Endothelial cell of umbilical vein (primary cell): ENCODE results near the gene TBC1D9B. TPM values are rescaled to one million over a fixed set of nuclear protein-coding genes. Genes with fewer than 3 reads are reported as not detected.

Experiments
- BruUV-seq: library from RNA; stranded (reverse); fragments of 400-500 nt; replicated peaks from 2 replicates; lab custom pipeline; 2021; lab: Mats Ljungman, UMichigan
- CTCF ChIA-PET: fragments of 300-600, 350-600 bp; sonication (Branson Sonifier 250); formaldehyde crosslinking; loops from one replicate; lab custom pipeline; 2021; ENCODE audit warnings: antibody characterized with exemption, inconsistent platforms; lab: Charles Lee
- POLR2A ChIA-PET: fragments of 300-600, 350-600 bp; sonication (Branson Sonifier 250); formaldehyde crosslinking; loops from one replicate; lab custom pipeline; 2021; ENCODE audit warnings: antibody characterized with exemption, inconsistent platforms; lab: Charles Lee
- DNase-seq: peaks from one replicate; pipeline ENCODE4 v3.0.0-alpha.2; 2011; ENCODE audit warnings: low read depth, low spot score
- FAIRE-seq: peaks from 2 replicates; lab custom pipeline; 2011; peaks lifted over from hg19 to GRCh38; lab: Jason Lieb, UNC
- H2AFZ ChIP-seq: 2 replicates; pipeline ENCODE4 v1.6.0; 2012; ENCODE audit warnings: low read depth, low read length, control low read depth, inconsistent platforms
- H3K27ac ChIP-seq: 2 replicates; pipeline ENCODE4 v1.5.1; 2011; ENCODE audit warnings: low read depth, mild to moderate bottlenecking, control low read depth, low read length, moderate library complexity; ENCODE audit not compliant: insufficient read depth
- H3K27me3 ChIP-seq, 2 experiments: 2 replicates each; pipeline versions ENCODE4 v1.6.0 to v1.6.1; 2011; ENCODE audit warnings: low read length in 2 of 2, mixed read lengths in 1 of 2; ENCODE audit not compliant: control insufficient read depth in 2 of 2, insufficient read depth in 2 of 2
- H3K36me3 ChIP-seq, 2 experiments: 2 replicates in 1 of 2; 3 replicates in 1 of 2; pipeline ENCODE4 v1.5.1; 2011; ENCODE audit warnings: low read length in 2 of 2, mild to moderate bottlenecking in 1 of 2, moderate library complexity in 1 of 2; ENCODE audit not compliant: control insufficient read depth in 2 of 2, insufficient read depth in 2 of 2; ENCODE audit errors: extremely low read depth in 1 of 2
- H3K4me1 ChIP-seq: 3 replicates; pipeline ENCODE4 v1.5.1; 2011; ENCODE audit warnings: mild to moderate bottlenecking, low read length; ENCODE audit not compliant: control insufficient read depth, insufficient read depth; ENCODE audit errors: extremely low read depth
- H3K4me2 ChIP-seq: 2 replicates; pipeline ENCODE4 v1.6.1; 2011; ENCODE audit warnings: low read length, control low read depth, mixed read lengths; ENCODE audit not compliant: insufficient read depth
- H3K4me3 ChIP-seq, 3 experiments: fragments of 200-600 bp in 1 of 3; sonication (generic), shearing (Covaris generic) in 1 of 3; replicated peaks in 1 of 3; 2 replicates each; pipeline ENCODE4 v1.5.1; 2011 to 2016; ENCODE audit warnings: control low read depth in 3 of 3, low read length in 3 of 3, mild to moderate bottlenecking in 2 of 3, inconsistent platforms in 1 of 3, low read depth in 1 of 3, moderate library complexity in 1 of 3; ENCODE audit not compliant: insufficient read depth in 1 of 3
- H3K79me2 ChIP-seq: 2 replicates; pipeline ENCODE4 v1.6.0; 2012; ENCODE audit warnings: low read length, inconsistent platforms; ENCODE audit not compliant: control insufficient read depth, insufficient read depth
- H3K9ac ChIP-seq: replicated peaks from 2 replicates; pipeline ENCODE3; 2011; ENCODE audit warnings: low read length, control low read depth; ENCODE audit not compliant: insufficient read depth; ENCODE audit errors: extremely low read depth
- H3K9me1 ChIP-seq: replicated peaks from 3 replicates; pipeline ENCODE4 v1.6.0; 2011; ENCODE audit warnings: mild to moderate bottlenecking, low read length; ENCODE audit not compliant: control insufficient read depth, insufficient read depth; ENCODE audit errors: extremely low read depth
- H3K9me3 ChIP-seq: replicated peaks from 2 replicates; pipeline ENCODE4 v1.5.1; 2012; ENCODE audit warnings: low read length, inconsistent platforms; ENCODE audit not compliant: control insufficient read depth, insufficient read depth
- H4K20me1 ChIP-seq: replicated peaks from 2 replicates; pipeline ENCODE3; 2011; ENCODE audit warnings: mild to moderate bottlenecking, low read length; ENCODE audit not compliant: control insufficient read depth, insufficient read depth; ENCODE audit errors: extremely low read depth
- CTCF ChIP-seq, 2 donors: IDR thresholded peaks; 1 replicate in 1 of 2; 2 replicates in 1 of 2; pipeline ENCODE4 v1.5.1; 2011; ENCODE audit warnings: low read length in 2 of 2, mild to moderate bottlenecking in 2 of 2, moderate library complexity in 2 of 2, control low read depth in 1 of 2, inconsistent platforms in 1 of 2, low read depth in 1 of 2; ENCODE audit not compliant: insufficient read depth in 1 of 2; ENCODE audit errors: extremely low read depth in 1 of 2
- GATA2 ChIP-seq: IDR thresholded peaks from 2 replicates; pipeline ENCODE4 v1.7.0; 2011; ENCODE audit warnings: low read depth, mild to moderate bottlenecking, moderate library complexity, mixed read lengths, low read length; ENCODE audit not compliant: insufficient read length, insufficient read depth
- JUN ChIP-seq: IDR thresholded peaks from 2 replicates; pipeline ENCODE4 v1.6.1; 2011; ENCODE audit warnings: borderline replicate concordance, low read depth; ENCODE audit not compliant: insufficient read length, insufficient read depth
- POLR2AphosphoS5 ChIP-seq: IDR thresholded peaks from 2 replicates; pipeline ENCODE4 v1.6.1; 2012; ENCODE audit warnings: low read depth, mild to moderate bottlenecking, control low read depth, low read length, moderate library complexity; ENCODE audit not compliant: insufficient read depth
- dilution Hi-C: fragments of 300-500 bp; cut with MboI; formaldehyde crosslinking; loops from one replicate; pipeline ENCODE4 v1.15.0; 2019; ENCODE audit warnings: low sequenced_read_pairs; ENCODE audit not compliant: extremely low pct_ligation_motif_present
- intact Hi-C: fragments of 100-400 bp; cut with micrococcal nuclease; formaldehyde crosslinking; loops from one replicate; pipeline ENCODE4 v1.10.0; 2022
- polyA plus RNA-seq, 4 experiments: library from polyadenylated mRNA; depleted of rRNA in 3 of 4; stranded (reverse) in 3 of 4; unstranded in 1 of 4; fragments of >200 nt; gene quantifications; 2 replicates each; pipeline versions ENCODE4 v1.2.1 to v1.2.3, GENCODE V29; 2011 to 2012; ENCODE audit warnings: missing spikeins in 1 of 4
- total RNA-seq: library from RNA; stranded (reverse); gene quantifications from 2 replicates; pipeline ENCODE4 v1.2.3, GENCODE V29; 2021
- TF ChIP-seq, protein P1 (sequence below): IDR thresholded peaks from 2 replicates; pipeline ENCODE4 v1.6.1; 2011; ENCODE audit not compliant: insufficient read depth, insufficient read length

Gene TBC1D9B
- total and polyA plus RNA-seq, 2 donors (not counting 3 experiments of a cell fraction or from before 2014, with no cell fraction given): 82.8 to 150 TPM

GRCh38 chr5:179900206-179900605, 7.5 kb downstream of the TBC1D9B start:
- FAIRE-seq: no peak
- Histone ChIP-seq H3K4me3 (no peak overlapping the region), H3K9ac (no peak overlapping the region), H3K9me1 (no peaks in the 10 kb centered on the region), H3K9me3 (no peaks in the 10 kb centered on the region), H4K20me1 (no peaks in the 10 kb centered on the region), H3K4me1 (peaks cover 9% of the 10 kb centered on the region), H3K27me3 (no peaks in the 10 kb centered on the region), H3K4me2 (no peak overlapping the region), H3K36me3 (peaks cover 10 to 38% of the 10 kb centered on the region in 2 experiments), H2AFZ (no peak overlapping the region), H3K27ac (no peak overlapping the region), H3K79me2 (peaks cover 13% of the 10 kb centered on the region)
- TF ChIP-seq POLR2AphosphoS5 (no peak), CTCF (IDR thresholded peaks at IDR 0.05; ENCODE audit: extremely low read depth in 1 of 2, insufficient read depth in 1 of 2, low read depth in 1 of 2, low read length in 2 of 2) (no peak), GATA2 (no peak), JUN (no peak)
- TF ChIP-seq, protein P1, sequence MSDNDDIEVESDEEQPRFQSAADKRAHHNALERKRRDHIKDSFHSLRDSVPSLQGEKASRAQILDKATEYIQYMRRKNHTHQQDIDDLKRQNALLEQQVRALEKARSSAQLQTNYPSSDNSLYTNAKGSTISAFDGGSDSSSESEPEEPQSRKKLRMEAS: no peak
- ChIA-PET POLR2A (no interaction called here), CTCF (interaction anchor here (1.1 kb wide), 1 partner anchor 11 kb away, joined by 3 read pairs; no protein-coding TSS in a partner anchor)
- BruUV-seq: no TSS peak
- DNase-seq: no peak
- dilution Hi-C loops (no loop called here), intact Hi-C loops (no loop called here)
